Gastroesophageal sphincter (tissue), 4 donors: ENCODE measurements around the gene NCOR1. TPM values are rescaled to one million over a fixed set of nuclear protein-coding genes. Genes with fewer than 3 reads are reported as not detected.
A peak's percentile ranks its signal among the peaks of the same experiment; 100 is the strongest.
"Not testable (repeated sequence)": the region's sequence is repeated elsewhere in the genome, so short reads cannot be mapped to it uniquely, and the experiment has no call there.

Experiments used
- ATAC-seq: fragments of 150-250 bp; one replicate; pipeline ENCODE4 v1.9.1; 2016; ENCODE audit warnings: mild to moderate bottlenecking, moderate library complexity
- H3K27ac ChIP-seq, 4 donors: fragments of 200-600 bp; sonication (generic) in 3 of 4; 1 replicate in 3 of 4; 2 replicates in 1 of 4; pipeline ENCODE4 v1.5.1; 2016 to 2019
- H3K27me3 ChIP-seq: fragments of 200-600 bp; sonication (generic); one replicate; pipeline ENCODE4 v1.5.1; 2019
- H3K36me3 ChIP-seq, 2 donors: fragments of 200-600 bp; sonication (generic); one replicate each; pipeline ENCODE4 v1.5.1; 2019; ENCODE audit warnings: control low read depth in 1 of 2
- H3K4me1 ChIP-seq, 3 donors: fragments of 200-600 bp; sonication (generic); 1 replicate in 2 of 3; 2 replicates in 1 of 3; pipeline ENCODE4 v1.5.1; 2016 to 2019; ENCODE audit warnings: control low read depth in 2 of 3
- H3K4me3 ChIP-seq, 2 donors: fragments of 200-600 bp; sonication (generic); one replicate each; pipeline ENCODE4 v1.5.1; 2019; ENCODE audit warnings: mild to moderate bottlenecking in 1 of 2, moderate library complexity in 1 of 2
- H3K9me3 ChIP-seq, 3 donors: fragments of 200-600 bp; sonication (generic); one replicate each; pipeline ENCODE4 v1.5.1; 2017 to 2019; ENCODE audit warnings: control low read depth in 2 of 3
- EP300 ChIP-seq: sonication (generic); formaldehyde crosslinking; IDR thresholded peaks from one replicate; pipeline ENCODE4 v1.6.1; 2017; ENCODE audit warnings: antibody characterized with exemption, mild to moderate bottlenecking
- POLR2A ChIP-seq, 2 donors: fragments of 450-650 bp; IDR thresholded peaks; one replicate each; pipeline ENCODE4 v1.6.1; 2017; ENCODE audit warnings: antibody characterized with exemption in 2 of 2, mild to moderate bottlenecking in 2 of 2, moderate library complexity in 1 of 2
- POLR2AphosphoS5 ChIP-seq: sonication (generic); formaldehyde crosslinking; IDR thresholded peaks from one replicate; pipeline ENCODE4 v1.6.1; 2017; ENCODE audit warnings: antibody characterized with exemption
- WGBS, 2 donors: methylation state at CpG; one replicate each; pipeline ENCODE4 v1.1.5; 2018; ENCODE audit warnings: low coverage in 1 of 2; 5-methylcytosine and 5-hydroxymethylcytosine counted together
- total RNA-seq, 4 donors: library from RNA; depleted of rRNA; stranded (reverse); fragments of >200 nt; gene quantifications; one replicate each; pipeline ENCODE4 v1.1.0, GENCODE V29; 2016
- TF ChIP-seq, protein P1 (sequence below), 4 experiments: fragments of 200-600 bp in 2 of 4; fragments of 450-650 bp in 2 of 4; sonication (generic) in 1 of 4; IDR thresholded peaks; one replicate each; pipeline ENCODE4 v1.5.1; 2017 to 2019; ENCODE audit warnings: antibody characterized with exemption in 4 of 4, mild to moderate bottlenecking in 2 of 4, moderate library complexity in 2 of 4

NCOR1 gene
- total RNA-seq, 4 donors from 2014 or later: 76.3 to 160 (median 108) TPM

DNA sequence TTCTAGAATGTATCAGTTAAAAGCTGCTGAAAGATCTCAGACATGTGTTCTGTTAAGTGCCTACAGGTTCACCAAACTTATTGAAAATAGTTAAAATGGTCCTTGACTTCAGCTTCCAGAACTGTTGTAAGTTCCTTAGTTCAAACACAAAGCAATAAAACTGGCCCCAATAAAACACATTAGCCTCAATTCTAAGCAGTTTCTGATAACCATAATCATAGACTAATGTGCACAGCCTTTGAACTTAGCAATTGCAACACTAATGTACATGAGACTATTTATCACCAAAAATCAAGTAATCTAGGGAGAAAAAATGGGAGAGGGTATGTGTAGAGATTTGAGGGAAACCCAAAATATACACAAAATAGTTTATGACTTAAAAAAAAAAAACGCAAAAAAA lies 17.1 kb upstream of the NCOR1 start:
- no peak for ATAC-seq
- Histone ChIP-seq H3K4me3 (no peak overlapping the region), H3K36me3 (peaks cover 0 to 35% of the 10 kb centered on the region in 2 donors), H3K9me3 (no peaks in the 10 kb centered on the region), H3K27ac (no peak overlapping the region), H3K4me1 (no peaks in the 10 kb centered on the region), H3K27me3 (no peaks in the 10 kb centered on the region)
- TF ChIP-seq POLR2A (IDR thresholded peaks at IDR 0.05): no peak
- TF ChIP-seq POLR2AphosphoS5: no peak
- no peak for TF ChIP-seq EP300
- TF ChIP-seq, protein P1, sequence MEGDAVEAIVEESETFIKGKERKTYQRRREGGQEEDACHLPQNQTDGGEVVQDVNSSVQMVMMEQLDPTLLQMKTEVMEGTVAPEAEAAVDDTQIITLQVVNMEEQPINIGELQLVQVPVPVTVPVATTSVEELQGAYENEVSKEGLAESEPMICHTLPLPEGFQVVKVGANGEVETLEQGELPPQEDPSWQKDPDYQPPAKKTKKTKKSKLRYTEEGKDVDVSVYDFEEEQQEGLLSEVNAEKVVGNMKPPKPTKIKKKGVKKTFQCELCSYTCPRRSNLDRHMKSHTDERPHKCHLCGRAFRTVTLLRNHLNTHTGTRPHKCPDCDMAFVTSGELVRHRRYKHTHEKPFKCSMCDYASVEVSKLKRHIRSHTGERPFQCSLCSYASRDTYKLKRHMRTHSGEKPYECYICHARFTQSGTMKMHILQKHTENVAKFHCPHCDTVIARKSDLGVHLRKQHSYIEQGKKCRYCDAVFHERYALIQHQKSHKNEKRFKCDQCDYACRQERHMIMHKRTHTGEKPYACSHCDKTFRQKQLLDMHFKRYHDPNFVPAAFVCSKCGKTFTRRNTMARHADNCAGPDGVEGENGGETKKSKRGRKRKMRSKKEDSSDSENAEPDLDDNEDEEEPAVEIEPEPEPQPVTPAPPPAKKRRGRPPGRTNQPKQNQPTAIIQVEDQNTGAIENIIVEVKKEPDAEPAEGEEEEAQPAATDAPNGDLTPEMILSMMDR (IDR thresholded peaks at IDR 0.05): no peak
- 78 to 100% methylated on average over 1 of the region's 1 CpG for WGBS, 2 donors

DNA sequence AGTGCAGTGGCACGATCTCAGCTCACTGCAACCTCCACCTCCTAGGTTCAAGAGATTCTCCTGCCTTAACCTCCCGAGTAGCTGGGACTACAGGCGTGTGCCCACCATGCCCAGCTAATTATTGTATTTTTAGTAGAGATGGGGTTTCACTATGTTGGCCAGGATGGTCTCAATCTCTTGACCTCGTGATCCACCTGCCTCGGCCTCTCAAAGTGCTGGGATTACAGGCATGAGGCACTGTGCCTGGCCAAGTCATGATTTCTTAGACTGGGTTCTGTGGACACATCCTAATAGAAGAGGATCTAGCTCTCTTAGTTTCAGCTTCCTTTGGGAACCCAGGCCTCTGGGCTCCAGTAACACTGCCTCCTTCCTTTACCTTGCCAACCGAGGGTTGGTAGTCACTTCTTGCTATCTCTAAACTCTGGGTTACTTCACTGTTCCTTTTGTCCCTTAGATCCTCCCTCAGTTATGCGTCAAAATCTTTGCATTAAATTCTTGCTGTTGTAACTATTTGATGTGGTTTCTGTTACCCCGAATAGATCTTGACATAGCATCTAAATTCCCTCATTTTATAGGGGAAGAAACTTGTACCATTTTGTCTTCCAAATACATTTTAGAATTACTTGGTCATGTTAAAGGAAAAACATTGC lies 14.7 kb upstream of the NCOR1 start:
- peaks cover 0 to 22% of the 10 kb centered on the region in 2 donors for H3K36me3 ChIP-seq
- H3K4me1 ChIP-seq, H3K27ac ChIP-seq, H3K9me3 ChIP-seq, H3K27me3 ChIP-seq, ATAC-seq, H3K4me3 ChIP-seq: not testable (repeated sequence)
- 94 to 97% methylated on average over 4 to 8 of the region's 8 CpGs for WGBS, 2 donors

DNA sequence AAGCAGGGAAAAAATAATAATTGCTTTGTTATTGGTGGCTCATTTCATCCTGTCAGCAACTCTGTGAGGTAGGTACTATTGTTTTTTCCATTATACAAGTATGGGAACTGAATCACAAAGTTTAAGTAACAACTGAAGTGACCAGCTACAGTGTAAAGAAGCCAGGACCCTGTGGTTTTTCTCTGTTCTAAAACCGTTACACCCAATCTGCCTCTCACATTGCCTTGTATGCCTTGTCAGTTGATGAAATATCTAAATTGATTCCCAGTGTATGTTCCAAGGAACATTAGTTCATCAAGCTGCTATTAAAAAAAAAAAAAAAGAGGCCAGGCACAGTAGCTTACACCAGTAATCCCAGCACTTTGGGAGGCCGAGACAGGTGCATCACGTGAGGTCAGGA lies 7.1 kb upstream of the NCOR1 start:
- peaks cover 0 to 21% (median 0%) of the 10 kb centered on the region in 3 donors for H3K4me1 ChIP-seq
- H3K4me3 ChIP-seq: no peak overlapping the region
- no peak for ATAC-seq
- H3K27ac ChIP-seq: no peak overlapping the region
- peaks cover 0 to 23% of the 10 kb centered on the region in 2 donors for H3K36me3 ChIP-seq
- no peaks in the 10 kb centered on the region for H3K27me3 ChIP-seq
- no peaks in the 10 kb centered on the region for H3K9me3 ChIP-seq
- no peak for TF ChIP-seq POLR2AphosphoS5
- no peak for TF ChIP-seq POLR2A (IDR thresholded peaks at IDR 0.05)
- TF ChIP-seq EP300: no peak
- TF ChIP-seq, protein P1 (IDR thresholded peaks at IDR 0.05): no peak
- 89% methylated on average over 3 of the region's 3 CpGs; no CpG with 5 or more reads in 1 of the 2 donors for WGBS, 2 donors

DNA sequence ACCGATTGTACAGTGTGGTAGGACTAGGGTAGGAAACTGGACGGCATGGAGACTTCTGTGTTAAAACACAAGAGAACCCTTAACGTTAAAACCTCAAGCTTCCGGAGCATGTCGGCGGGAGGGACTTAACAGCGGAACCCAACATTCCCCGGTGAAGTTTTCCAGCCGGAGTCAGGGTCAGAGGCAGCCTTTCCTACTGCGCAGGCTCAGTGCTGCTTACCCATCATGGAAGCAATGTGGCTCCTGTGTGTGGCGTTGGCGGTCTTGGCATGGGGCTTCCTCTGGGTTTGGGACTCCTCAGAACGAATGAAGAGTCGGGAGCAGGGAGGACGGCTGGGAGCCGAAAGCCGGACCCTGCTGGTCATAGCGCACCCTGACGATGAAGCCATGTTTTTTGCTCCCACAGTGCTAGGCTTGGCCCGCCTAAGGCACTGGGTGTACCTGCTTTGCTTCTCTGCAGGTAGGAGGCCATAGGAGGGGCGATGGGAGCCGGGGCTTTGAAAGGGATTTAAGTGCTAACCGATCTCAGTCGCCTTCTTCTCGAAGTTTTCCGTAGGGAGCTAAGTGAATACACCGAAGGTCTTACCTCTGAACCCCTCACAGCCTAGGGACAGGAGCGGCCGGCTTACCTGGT lies 1.8 kb upstream of the NCOR1 start, which contains the start of gene PIGL:
PIGL (plus strand) TSS at position 209 of the 634 bp plus-strand sequence; CDS start at position 226, 17 bp downstream.
- TF ChIP-seq, protein P1 (IDR thresholded peaks at IDR 0.05): no peak
- TF ChIP-seq POLR2A (IDR thresholded peaks at IDR 0.05): peak in 1 of 2 donors; percentile 34
- peak; percentile 58 for TF ChIP-seq POLR2AphosphoS5
- no peak for TF ChIP-seq EP300
- ATAC-seq: peak; percentile 63
- Histone ChIP-seq H3K27ac (peak within 1 kb of the TSS; percentile 86 to 98 (median 96)), H3K9me3 (no peaks in the 10 kb centered on the region), H3K27me3 (no peaks in the 10 kb centered on the region), H3K4me1 (peaks cover 0 to 59% (median 7%) of the 10 kb centered on the region in 3 donors), H3K36me3 (peaks cover 0 to 8% of the 10 kb centered on the region in 2 donors), H3K4me3 (peak within 1 kb of the TSS; percentile 71 to 95)
- WGBS, 2 donors: 0 to 4% methylated on average over 5 to 10 of the region's 29 CpGs

DNA sequence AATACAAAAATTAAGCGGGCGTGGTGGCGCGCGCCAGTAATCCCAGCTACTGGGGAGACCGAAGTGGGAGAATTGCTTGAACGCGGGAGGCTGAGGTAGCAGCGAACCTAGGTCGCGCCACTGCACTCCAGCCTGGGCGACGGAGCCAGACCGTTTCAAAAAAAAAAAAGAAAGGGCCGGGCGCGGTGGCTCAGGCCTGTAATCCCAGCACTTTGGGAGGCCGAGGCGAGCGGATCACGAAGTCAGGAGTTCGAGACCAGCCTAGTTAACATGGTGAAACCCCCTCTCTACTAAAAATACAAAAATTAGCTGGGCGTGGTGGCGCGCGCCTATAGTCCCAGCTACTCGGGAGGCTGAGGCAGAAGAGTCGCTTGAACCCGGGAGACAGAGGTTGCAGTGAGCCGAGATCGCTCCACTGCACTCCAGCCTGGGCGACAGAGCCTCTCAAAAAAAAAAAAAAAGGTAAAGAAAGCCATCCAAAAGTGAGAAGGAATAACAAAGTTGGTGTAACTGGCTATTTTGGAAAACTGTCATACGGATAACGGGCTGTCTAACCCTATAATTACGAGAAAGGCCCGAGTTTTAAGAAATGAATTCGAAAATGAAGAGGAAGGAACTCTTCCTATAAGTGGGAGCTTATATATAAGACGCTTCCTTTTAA lies 1.1 kb upstream of the NCOR1 start:
- peaks cover 0 to 65% (median 7%) of the 10 kb centered on the region in 3 donors for H3K4me1 ChIP-seq
- not testable (repeated sequence) for ATAC-seq, H3K36me3 ChIP-seq, H3K9me3 ChIP-seq, H3K27me3 ChIP-seq
- H3K4me3 ChIP-seq: peak overlapping the region; percentile 71 to 95
- 65 to 75% methylated on average over 12 to 36 of the region's 38 CpGs for WGBS, 2 donors
- peak overlapping the region; percentile 86 to 98 (median 96) for H3K27ac ChIP-seq
